ENCODE measurements around the gene CELA2A.

DNA sequence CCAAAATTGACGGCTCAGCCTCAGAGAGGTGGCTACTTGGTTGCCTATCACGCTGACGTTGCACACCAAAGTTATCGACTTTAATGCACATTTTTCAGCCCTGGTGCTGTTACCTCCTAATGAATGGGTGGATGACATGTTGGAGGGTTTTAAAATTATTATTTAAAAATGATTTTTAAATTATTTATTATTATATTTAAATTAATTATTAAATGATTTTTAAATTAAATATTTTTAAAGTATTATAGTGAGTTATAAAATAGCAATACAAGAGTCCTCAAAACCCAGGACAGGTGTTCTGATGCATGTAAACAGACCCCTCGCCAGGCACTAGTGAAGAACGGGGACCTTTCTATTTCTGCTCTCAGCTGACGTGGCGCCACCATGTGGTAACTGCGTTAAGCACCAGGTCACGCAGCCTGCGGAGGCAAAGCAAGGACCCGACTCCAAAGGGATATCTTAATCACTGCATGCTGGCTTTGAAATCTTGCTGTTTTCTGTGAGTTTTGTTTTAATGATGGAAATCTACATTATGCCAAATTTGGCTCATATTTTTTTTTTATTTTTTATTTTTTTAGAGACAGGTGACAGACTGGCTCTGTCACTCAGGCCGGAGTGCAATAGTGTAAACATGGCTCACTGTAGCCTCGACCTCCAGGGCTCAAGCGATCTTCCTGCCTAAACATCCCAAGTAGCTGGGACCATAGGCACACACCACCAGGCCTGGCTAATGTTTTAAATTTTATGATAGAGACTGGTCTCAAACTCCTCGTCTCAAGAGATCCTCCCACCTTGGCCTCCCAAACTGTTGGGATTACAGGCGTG is 44.9 kb downstream of the CELA2A start:
- TF ChIP-seq POLR2AphosphoS5 (IDR thresholded peaks at IDR 0.05; ENCODE audit: low read depth, low read length) (no peak), SIN3A (IDR thresholded peaks at IDR 0.05; ENCODE audit: borderline replicate concordance, insufficient read depth, low read depth, low read length) (no peak)
- TF ChIP-seq, protein P1, sequence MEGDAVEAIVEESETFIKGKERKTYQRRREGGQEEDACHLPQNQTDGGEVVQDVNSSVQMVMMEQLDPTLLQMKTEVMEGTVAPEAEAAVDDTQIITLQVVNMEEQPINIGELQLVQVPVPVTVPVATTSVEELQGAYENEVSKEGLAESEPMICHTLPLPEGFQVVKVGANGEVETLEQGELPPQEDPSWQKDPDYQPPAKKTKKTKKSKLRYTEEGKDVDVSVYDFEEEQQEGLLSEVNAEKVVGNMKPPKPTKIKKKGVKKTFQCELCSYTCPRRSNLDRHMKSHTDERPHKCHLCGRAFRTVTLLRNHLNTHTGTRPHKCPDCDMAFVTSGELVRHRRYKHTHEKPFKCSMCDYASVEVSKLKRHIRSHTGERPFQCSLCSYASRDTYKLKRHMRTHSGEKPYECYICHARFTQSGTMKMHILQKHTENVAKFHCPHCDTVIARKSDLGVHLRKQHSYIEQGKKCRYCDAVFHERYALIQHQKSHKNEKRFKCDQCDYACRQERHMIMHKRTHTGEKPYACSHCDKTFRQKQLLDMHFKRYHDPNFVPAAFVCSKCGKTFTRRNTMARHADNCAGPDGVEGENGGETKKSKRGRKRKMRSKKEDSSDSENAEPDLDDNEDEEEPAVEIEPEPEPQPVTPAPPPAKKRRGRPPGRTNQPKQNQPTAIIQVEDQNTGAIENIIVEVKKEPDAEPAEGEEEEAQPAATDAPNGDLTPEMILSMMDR (IDR thresholded peaks at IDR 0.05) = peak; percentile 94
- TF ChIP-seq, protein P2, sequence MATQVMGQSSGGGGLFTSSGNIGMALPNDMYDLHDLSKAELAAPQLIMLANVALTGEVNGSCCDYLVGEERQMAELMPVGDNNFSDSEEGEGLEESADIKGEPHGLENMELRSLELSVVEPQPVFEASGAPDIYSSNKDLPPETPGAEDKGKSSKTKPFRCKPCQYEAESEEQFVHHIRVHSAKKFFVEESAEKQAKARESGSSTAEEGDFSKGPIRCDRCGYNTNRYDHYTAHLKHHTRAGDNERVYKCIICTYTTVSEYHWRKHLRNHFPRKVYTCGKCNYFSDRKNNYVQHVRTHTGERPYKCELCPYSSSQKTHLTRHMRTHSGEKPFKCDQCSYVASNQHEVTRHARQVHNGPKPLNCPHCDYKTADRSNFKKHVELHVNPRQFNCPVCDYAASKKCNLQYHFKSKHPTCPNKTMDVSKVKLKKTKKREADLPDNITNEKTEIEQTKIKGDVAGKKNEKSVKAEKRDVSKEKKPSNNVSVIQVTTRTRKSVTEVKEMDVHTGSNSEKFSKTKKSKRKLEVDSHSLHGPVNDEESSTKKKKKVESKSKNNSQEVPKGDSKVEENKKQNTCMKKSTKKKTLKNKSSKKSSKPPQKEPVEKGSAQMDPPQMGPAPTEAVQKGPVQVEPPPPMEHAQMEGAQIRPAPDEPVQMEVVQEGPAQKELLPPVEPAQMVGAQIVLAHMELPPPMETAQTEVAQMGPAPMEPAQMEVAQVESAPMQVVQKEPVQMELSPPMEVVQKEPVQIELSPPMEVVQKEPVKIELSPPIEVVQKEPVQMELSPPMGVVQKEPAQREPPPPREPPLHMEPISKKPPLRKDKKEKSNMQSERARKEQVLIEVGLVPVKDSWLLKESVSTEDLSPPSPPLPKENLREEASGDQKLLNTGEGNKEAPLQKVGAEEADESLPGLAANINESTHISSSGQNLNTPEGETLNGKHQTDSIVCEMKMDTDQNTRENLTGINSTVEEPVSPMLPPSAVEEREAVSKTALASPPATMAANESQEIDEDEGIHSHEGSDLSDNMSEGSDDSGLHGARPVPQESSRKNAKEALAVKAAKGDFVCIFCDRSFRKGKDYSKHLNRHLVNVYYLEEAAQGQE (IDR thresholded peaks at IDR 0.05; ENCODE audit: insufficient read depth in 1 of 2, low read depth in 2 of 2, low read length in 1 of 2) = no peak
